Hepatic stellate cell (primary cell): ENCODE results near the gene ESF1.
"Not testable (repeated sequence)": the region's sequence is repeated elsewhere in the genome, so short reads cannot be mapped to it uniquely, and the experiment has no call there.

Experiments used
- DNase-seq: peaks from one replicate; pipeline ENCODE4 v3.0.0; 2011; ENCODE audit warnings: low spot score

ESF1 gene

GRCh38 chr20:13788167-13788834, 3.6 kb upstream of the ESF1 start:
- peak; percentile 46 for DNase-seq

- DNase-seq = no peak
Measured at GRCh38 chr20:13786143-13786828, 1.6 kb upstream of the ESF1 start.

GRCh38 chr20:13784271-13784892, 337 bp downstream of the ESF1 start:
- DNase-seq = no peak

GRCh38 chr20:13783528-13783927, 1.2 kb downstream of the ESF1 start:
- DNase-seq = no peak

- no peak for DNase-seq
Measured at GRCh38 chr20:13778827-13779226, 5.9 kb downstream of the ESF1 start.

- no peak for DNase-seq
Measured at GRCh38 chr20:13777171-13777601, 7.5 kb downstream of the ESF1 start.

GRCh38 chr20:13775867-13776266, 8.9 kb downstream of the ESF1 start:
- DNase-seq = no peak

- DNase-seq = no peak
Measured at GRCh38 chr20:13772529-13772928, 12.2 kb downstream of the ESF1 start.

GRCh38 chr20:13771853-13772453, 12.8 kb downstream of the ESF1 start:
- peak; percentile 19 for DNase-seq

- no peak for DNase-seq
Measured at GRCh38 chr20:13770141-13770540, 14.6 kb downstream of the ESF1 start.

- no peak for DNase-seq
Measured at GRCh38 chr20:13765868-13766416, 18.8 kb downstream of the ESF1 start.

GRCh38 chr20:13765299-13765698, 19.4 kb downstream of the ESF1 start:
- DNase-seq = no peak

GRCh38 chr20:13760451-13760946, 24.2 kb downstream of the ESF1 start:
- not testable (repeated sequence) for DNase-seq

- no peak for DNase-seq
Measured at GRCh38 chr20:13758884-13759283, 25.8 kb downstream of the ESF1 start.

GRCh38 chr20:13756551-13756950, 28.2 kb downstream of the ESF1 start:
- no peak for DNase-seq

- DNase-seq = no peak
Measured at GRCh38 chr20:13755809-13756208, 28.9 kb downstream of the ESF1 start.

- DNase-seq = no peak
Measured at GRCh38 chr20:13753436-13754036, 31.2 kb downstream of the ESF1 start.

GRCh38 chr20:13749811-13750210, 34.9 kb downstream of the ESF1 start:
- DNase-seq = no peak

- no peak for DNase-seq
Measured at GRCh38 chr20:13745784-13746183, 38.9 kb downstream of the ESF1 start.

GRCh38 chr20:13744352-13744751, 40.4 kb downstream of the ESF1 start:
- no peak for DNase-seq

- DNase-seq = no peak
Measured at GRCh38 chr20:13741879-13742278, 42.8 kb downstream of the ESF1 start.
